ENCODE measurements around the gene LECT2. TPM values are rescaled to one million over a fixed set of nuclear protein-coding genes. Genes with fewer than 3 reads are reported as not detected.

LECT2 gene
- total and polyA plus RNA-seq, 10 of the 15 experiments (the other 5 are each of a cell fraction or from before 2014, with no cell fraction given), result not detected

DNA sequence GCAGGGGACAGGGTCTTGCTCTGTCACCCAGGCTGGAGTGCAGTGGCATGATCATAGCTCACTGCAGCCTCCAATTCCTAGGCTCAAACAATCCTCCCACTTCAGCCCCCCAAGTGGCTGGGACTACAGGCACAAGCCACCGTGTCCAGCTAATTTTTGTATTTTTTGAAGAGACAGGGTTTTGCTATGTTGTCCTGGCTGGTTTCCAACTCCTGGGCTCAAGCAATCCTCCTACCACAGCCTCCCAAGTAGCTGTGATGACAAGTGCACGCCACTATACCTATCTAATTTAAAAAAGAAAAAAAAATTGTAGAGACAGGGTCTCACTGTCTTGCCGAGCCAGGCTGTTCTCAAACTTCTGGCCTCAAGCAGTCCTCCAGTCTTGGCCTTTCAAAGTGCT lies 31.6 kb upstream of the LECT2 start:
- Histone ChIP-seq H2AFZ (ENCODE audit: control insufficient read depth, low read depth, low read length) (no peak overlapping the region), H4K20me1 (ENCODE audit: control insufficient read depth, insufficient read depth) (no peaks in the 10 kb centered on the region), H3K79me2 (ENCODE audit: control insufficient read depth, insufficient read depth, low read length) (no peaks in the 10 kb centered on the region), H3K4me1 (ENCODE audit: control insufficient read depth, insufficient read depth, low read length) (no peaks in the 10 kb centered on the region), H3K4me2 (ENCODE audit: control insufficient read depth, insufficient read depth) (no peak overlapping the region), H3K27me3 (replicated peaks in 1 of 2; ENCODE audit: control insufficient read depth in 2 of 2, insufficient read depth in 2 of 2, low read length in 1 of 2) (peaks cover 0 to 3% of the 10 kb centered on the region in 2 experiments; a peak in 3 of 4 replicates), H3K9me3 (replicated peaks; ENCODE audit: control insufficient read depth, insufficient read depth, low read length) (no peaks in the 10 kb centered on the region; the same call in 2 of the 3 replicates), H3K36me3 (ENCODE audit: control insufficient read depth in 2 of 2, insufficient read depth in 2 of 2, low read length in 1 of 2) (no peaks in the 10 kb centered on the region), H3K9ac (ENCODE audit: control insufficient read depth, insufficient read depth, low read length) (no peak overlapping the region), H3K4me3 (no peak overlapping the region), H3K27ac (ENCODE audit: control insufficient read depth, insufficient read depth) (no peak overlapping the region)
- no peak for DNase-seq (ENCODE audit: low read depth, low spot score)
- ChIA-PET POLR2A (no interaction called here), SMC1A (ENCODE audit: uncharacterized antibody, unreplicated experiment) (interaction anchor here (1.2 to 1.7 kb wide), 4 partner anchors 8 to 1233 kb away, joined by 3 to 5 read pairs (median 3); no protein-coding TSS in a partner anchor), CTCF (interaction anchor here (1.0 to 2.2 kb wide), 4 partner anchors 8 to 189 kb away, joined by 3 to 8 read pairs (median 5); no protein-coding TSS in a partner anchor), RAD21 (ENCODE audit: unreplicated experiment) (no interaction called here)
- FAIRE-seq, result no peak
- in situ Hi-C loops (cut with MboI), result no loop called here
- 42% methylated on average over 3 of the region's 3 CpGs for WGBS (ENCODE audit: insufficient coverage, insufficient replicate concordance, low lambda C conversion rate, missing lambda C conversion rate)
- BruUV-seq (replicated peaks), result no TSS peak
- no peak for ATAC-seq
- intact Hi-C loops (cut with micrococcal nuclease; ENCODE audit: unreplicated experiment), result no loop called here
- TF ChIP-seq RBBP5 (conservative IDR thresholded peaks at IDR 0.05) (no peak), CREM (IDR thresholded peaks at IDR 0.05; ENCODE audit: low read depth) (no peak), RELB (IDR thresholded peaks at IDR 0.05; ENCODE audit: low read depth) (no peak), JUNB (IDR thresholded peaks at IDR 0.05) (no peak), CBX3 (IDR thresholded peaks at IDR 0.05; ENCODE audit: borderline replicate concordance, low read depth) (no peak), CREB1 (IDR thresholded peaks at IDR 0.05; ENCODE audit: low read depth) (no peak), WRNIP1 (IDR thresholded peaks at IDR 0.05; ENCODE audit: borderline replicate concordance, low read depth, low read length) (no peak), NR2F1 (conservative IDR thresholded peaks at IDR 0.05) (no peak), EED (IDR thresholded peaks at IDR 0.05; ENCODE audit: low read depth) (no peak), EZH2 (IDR thresholded peaks at IDR 0.05; ENCODE audit: borderline replicate concordance, control insufficient read depth, low read depth, low read length) (no peak), TARDBP (IDR thresholded peaks at IDR 0.05; ENCODE audit: borderline replicate concordance) (no peak)
- TF ChIP-seq, protein P1, sequence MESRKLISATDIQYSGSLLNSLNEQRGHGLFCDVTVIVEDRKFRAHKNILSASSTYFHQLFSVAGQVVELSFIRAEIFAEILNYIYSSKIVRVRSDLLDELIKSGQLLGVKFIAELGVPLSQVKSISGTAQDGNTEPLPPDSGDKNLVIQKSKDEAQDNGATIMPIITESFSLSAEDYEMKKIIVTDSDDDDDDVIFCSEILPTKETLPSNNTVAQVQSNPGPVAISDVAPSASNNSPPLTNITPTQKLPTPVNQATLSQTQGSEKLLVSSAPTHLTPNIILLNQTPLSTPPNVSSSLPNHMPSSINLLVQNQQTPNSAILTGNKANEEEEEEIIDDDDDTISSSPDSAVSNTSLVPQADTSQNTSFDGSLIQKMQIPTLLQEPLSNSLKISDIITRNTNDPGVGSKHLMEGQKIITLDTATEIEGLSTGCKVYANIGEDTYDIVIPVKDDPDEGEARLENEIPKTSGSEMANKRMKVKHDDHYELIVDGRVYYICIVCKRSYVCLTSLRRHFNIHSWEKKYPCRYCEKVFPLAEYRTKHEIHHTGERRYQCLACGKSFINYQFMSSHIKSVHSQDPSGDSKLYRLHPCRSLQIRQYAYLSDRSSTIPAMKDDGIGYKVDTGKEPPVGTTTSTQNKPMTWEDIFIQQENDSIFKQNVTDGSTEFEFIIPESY (IDR thresholded peaks at IDR 0.05), result no peak
- TF ChIP-seq, protein P2, sequence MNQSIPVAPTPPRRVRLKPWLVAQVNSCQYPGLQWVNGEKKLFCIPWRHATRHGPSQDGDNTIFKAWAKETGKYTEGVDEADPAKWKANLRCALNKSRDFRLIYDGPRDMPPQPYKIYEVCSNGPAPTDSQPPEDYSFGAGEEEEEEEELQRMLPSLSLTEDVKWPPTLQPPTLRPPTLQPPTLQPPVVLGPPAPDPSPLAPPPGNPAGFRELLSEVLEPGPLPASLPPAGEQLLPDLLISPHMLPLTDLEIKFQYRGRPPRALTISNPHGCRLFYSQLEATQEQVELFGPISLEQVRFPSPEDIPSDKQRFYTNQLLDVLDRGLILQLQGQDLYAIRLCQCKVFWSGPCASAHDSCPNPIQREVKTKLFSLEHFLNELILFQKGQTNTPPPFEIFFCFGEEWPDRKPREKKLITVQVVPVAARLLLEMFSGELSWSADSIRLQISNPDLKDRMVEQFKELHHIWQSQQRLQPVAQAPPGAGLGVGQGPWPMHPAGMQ (IDR thresholded peaks at IDR 0.05; ENCODE audit: borderline replicate concordance), result no peak
